Esophagus squamous epithelium (tissue), 4 donors: ENCODE measurements around the gene RRAS2.

Experiments used
- CTCF ChIP-seq, 6 experiments: fragments of 450-650 bp in 4 of 6; fragments of 200-600 bp in 2 of 6; sonication (generic) in 2 of 6; IDR thresholded peaks; one replicate each; pipeline ENCODE4 v1.5.1; 2016 to 2019; ENCODE audit warnings: antibody characterized with exemption in 6 of 6, mild to moderate bottlenecking in 4 of 6, moderate library complexity in 4 of 6
- POLR2A ChIP-seq, 4 donors: fragments of 450-650 bp; IDR thresholded peaks; one replicate each; pipeline ENCODE4 v1.6.1; 2017; ENCODE audit warnings: antibody characterized with exemption in 4 of 4, mild to moderate bottlenecking in 4 of 4, moderate library complexity in 3 of 4

GRCh38 chr11:14364322-14364721 is 5.3 kb upstream of the RRAS2 start:
- TF ChIP-seq CTCF (IDR thresholded peaks at IDR 0.05) (no peak), POLR2A (IDR thresholded peaks at IDR 0.05) (no peak)
